WTC11 (cell line): ENCODE measurements around the gene ZDHHC11.
"Not testable (repeated sequence)": the region's sequence is repeated elsewhere in the genome, so short reads cannot be mapped to it uniquely, and the experiment has no call there.

ENCODE experiments used
- AR ChIP-seq: fragments of 250-450 bp; sonication (Bioruptor Pico); IDR thresholded peaks from 2 replicates; pipeline ENCODE4 v1.9.0; 2021; ENCODE audit warnings: mild to moderate bottlenecking
- CTCF ChIP-seq: fragments of 200-600 bp; IDR thresholded peaks from 2 replicates; pipeline ENCODE4 v1.8.0; 2022; ENCODE audit warnings: antibody characterized with exemption
- E2F4 ChIP-seq: sonication (generic); formaldehyde crosslinking; IDR thresholded peaks from 2 replicates; pipeline ENCODE4 v1.8.1; 2022; ENCODE audit warnings: low read depth, mild to moderate bottlenecking, moderate library complexity, missing genetic modification reagents, borderline replicate concordance
- FOXK1 ChIP-seq: sonication (generic); formaldehyde crosslinking; IDR thresholded peaks from 2 replicates; pipeline ENCODE4 v1.8.0; 2022; ENCODE audit warnings: mild to moderate bottlenecking, moderate library complexity, missing genetic modification reagents
- GTF2I ChIP-seq: fragments of 250-450 bp; sonication (Bioruptor Pico); conservative IDR thresholded peaks from 2 replicates; pipeline ENCODE4 v1.4.0; 2021; ENCODE audit warnings: mild to moderate bottlenecking
- HMGXB4 ChIP-seq: sonication (generic); formaldehyde crosslinking; IDR thresholded peaks from 2 replicates; pipeline ENCODE4 v1.8.1; 2023; ENCODE audit warnings: mild to moderate bottlenecking, moderate library complexity, missing genetic modification reagents
- PREB ChIP-seq: sonication (generic); formaldehyde crosslinking; IDR thresholded peaks from 2 replicates; pipeline ENCODE4 v1.8.1; 2022; ENCODE audit warnings: mild to moderate bottlenecking, missing genetic modification reagents, moderate library complexity, borderline replicate concordance
- TCF7 ChIP-seq: sonication (generic); formaldehyde crosslinking; IDR thresholded peaks from 2 replicates; pipeline ENCODE4 v1.8.0; 2022; ENCODE audit warnings: mild to moderate bottlenecking, low read depth, missing genetic modification reagents, moderate library complexity
- ZNF263 ChIP-seq: sonication (generic); formaldehyde crosslinking; IDR thresholded peaks from 2 replicates; pipeline ENCODE4 v1.8.1; 2022; ENCODE audit warnings: low read depth, mild to moderate bottlenecking, moderate library complexity, missing genetic modification reagents
- TF ChIP-seq, protein P1 (sequence below): fragments of 250-450 bp; sonication (Bioruptor Pico); conservative IDR thresholded peaks from 2 replicates; pipeline ENCODE4 v1.9.0; 2021; ENCODE audit warnings: mild to moderate bottlenecking
- TF ChIP-seq, protein P2 (sequence below): sonication (generic); formaldehyde crosslinking; IDR thresholded peaks from 2 replicates; pipeline ENCODE4 v1.8.0; 2023; ENCODE audit warnings: mild to moderate bottlenecking, missing genetic modification reagents
- TF ChIP-seq, protein P3 (sequence below): fragments of 250-450 bp; sonication (Bioruptor Pico); IDR thresholded peaks from 2 replicates; pipeline ENCODE4 v1.8.0; 2021; ENCODE audit warnings: mild to moderate bottlenecking
- TF ChIP-seq, protein P4 (sequence below): sonication (generic); formaldehyde crosslinking; IDR thresholded peaks from 2 replicates; pipeline ENCODE4 v1.8.1; 2023; ENCODE audit warnings: mild to moderate bottlenecking, missing genetic modification reagents
- TF ChIP-seq, protein P5 (sequence below): sonication (generic); formaldehyde crosslinking; IDR thresholded peaks from 2 replicates; pipeline ENCODE4 v1.8.1; 2022; ENCODE audit warnings: missing genetic modification reagents, borderline replicate concordance

- TF ChIP-seq, protein P1, sequence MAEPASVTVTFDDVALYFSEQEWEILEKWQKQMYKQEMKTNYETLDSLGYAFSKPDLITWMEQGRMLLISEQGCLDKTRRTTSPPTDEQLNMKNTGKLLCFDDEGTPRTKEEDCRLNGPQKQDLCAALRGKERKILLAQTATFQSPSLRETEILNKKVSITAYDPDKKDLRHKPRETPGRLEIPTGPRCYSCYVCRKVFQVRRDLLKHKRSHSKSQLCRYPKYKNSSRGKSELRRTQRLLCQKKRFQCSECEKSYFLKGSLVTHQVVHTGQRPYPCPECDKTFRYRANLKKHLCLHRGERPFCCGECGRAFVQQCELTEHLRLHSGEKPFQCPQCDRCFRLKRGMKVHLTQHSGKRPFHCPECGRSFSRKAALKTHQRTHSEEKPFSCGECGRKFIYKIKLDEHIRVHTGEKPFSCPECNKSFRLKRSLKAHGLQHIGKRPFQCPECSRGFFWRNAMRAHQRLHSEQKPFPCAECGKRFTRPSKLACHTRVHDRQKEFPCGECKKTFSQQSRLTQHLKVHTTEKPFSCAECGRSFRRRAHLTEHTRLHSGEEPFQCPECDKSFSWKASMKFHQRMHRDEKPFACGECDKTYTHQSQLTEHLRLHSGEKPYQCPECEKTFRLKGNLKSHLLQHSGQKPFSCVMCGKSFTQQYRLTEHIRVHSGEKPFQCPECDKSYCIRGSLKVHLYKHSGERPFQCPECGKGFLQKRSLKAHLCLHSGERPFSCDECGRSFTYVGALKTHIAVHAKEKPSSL: not testable (repeated sequence)
- TF ChIP-seq E2F4 (CRISPR knock-in tag); AR (CRISPR knock-in tag); CTCF; ZNF263 (CRISPR knock-in tag); HMGXB4 (CRISPR knock-in tag); PREB (CRISPR knock-in tag); FOXK1; GTF2I (CRISPR knock-in tag); TCF7: not testable (repeated sequence)
- TF ChIP-seq, protein P2, sequence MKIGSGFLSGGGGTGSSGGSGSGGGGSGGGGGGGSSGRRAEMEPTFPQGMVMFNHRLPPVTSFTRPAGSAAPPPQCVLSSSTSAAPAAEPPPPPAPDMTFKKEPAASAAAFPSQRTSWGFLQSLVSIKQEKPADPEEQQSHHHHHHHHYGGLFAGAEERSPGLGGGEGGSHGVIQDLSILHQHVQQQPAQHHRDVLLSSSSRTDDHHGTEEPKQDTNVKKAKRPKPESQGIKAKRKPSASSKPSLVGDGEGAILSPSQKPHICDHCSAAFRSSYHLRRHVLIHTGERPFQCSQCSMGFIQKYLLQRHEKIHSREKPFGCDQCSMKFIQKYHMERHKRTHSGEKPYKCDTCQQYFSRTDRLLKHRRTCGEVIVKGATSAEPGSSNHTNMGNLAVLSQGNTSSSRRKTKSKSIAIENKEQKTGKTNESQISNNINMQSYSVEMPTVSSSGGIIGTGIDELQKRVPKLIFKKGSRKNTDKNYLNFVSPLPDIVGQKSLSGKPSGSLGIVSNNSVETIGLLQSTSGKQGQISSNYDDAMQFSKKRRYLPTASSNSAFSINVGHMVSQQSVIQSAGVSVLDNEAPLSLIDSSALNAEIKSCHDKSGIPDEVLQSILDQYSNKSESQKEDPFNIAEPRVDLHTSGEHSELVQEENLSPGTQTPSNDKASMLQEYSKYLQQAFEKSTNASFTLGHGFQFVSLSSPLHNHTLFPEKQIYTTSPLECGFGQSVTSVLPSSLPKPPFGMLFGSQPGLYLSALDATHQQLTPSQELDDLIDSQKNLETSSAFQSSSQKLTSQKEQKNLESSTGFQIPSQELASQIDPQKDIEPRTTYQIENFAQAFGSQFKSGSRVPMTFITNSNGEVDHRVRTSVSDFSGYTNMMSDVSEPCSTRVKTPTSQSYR (CRISPR knock-in tag): not testable (repeated sequence)
- TF ChIP-seq, protein P3, sequence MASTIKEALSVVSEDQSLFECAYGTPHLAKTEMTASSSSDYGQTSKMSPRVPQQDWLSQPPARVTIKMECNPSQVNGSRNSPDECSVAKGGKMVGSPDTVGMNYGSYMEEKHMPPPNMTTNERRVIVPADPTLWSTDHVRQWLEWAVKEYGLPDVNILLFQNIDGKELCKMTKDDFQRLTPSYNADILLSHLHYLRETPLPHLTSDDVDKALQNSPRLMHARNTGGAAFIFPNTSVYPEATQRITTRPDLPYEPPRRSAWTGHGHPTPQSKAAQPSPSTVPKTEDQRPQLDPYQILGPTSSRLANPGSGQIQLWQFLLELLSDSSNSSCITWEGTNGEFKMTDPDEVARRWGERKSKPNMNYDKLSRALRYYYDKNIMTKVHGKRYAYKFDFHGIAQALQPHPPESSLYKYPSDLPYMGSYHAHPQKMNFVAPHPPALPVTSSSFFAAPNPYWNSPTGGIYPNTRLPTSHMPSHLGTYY (CRISPR knock-in tag): not testable (repeated sequence)
- TF ChIP-seq, protein P4, sequence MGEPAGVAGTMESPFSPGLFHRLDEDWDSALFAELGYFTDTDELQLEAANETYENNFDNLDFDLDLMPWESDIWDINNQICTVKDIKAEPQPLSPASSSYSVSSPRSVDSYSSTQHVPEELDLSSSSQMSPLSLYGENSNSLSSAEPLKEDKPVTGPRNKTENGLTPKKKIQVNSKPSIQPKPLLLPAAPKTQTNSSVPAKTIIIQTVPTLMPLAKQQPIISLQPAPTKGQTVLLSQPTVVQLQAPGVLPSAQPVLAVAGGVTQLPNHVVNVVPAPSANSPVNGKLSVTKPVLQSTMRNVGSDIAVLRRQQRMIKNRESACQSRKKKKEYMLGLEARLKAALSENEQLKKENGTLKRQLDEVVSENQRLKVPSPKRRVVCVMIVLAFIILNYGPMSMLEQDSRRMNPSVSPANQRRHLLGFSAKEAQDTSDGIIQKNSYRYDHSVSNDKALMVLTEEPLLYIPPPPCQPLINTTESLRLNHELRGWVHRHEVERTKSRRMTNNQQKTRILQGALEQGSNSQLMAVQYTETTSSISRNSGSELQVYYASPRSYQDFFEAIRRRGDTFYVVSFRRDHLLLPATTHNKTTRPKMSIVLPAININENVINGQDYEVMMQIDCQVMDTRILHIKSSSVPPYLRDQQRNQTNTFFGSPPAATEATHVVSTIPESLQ (CRISPR knock-in tag): not testable (repeated sequence)
- TF ChIP-seq, protein P5, sequence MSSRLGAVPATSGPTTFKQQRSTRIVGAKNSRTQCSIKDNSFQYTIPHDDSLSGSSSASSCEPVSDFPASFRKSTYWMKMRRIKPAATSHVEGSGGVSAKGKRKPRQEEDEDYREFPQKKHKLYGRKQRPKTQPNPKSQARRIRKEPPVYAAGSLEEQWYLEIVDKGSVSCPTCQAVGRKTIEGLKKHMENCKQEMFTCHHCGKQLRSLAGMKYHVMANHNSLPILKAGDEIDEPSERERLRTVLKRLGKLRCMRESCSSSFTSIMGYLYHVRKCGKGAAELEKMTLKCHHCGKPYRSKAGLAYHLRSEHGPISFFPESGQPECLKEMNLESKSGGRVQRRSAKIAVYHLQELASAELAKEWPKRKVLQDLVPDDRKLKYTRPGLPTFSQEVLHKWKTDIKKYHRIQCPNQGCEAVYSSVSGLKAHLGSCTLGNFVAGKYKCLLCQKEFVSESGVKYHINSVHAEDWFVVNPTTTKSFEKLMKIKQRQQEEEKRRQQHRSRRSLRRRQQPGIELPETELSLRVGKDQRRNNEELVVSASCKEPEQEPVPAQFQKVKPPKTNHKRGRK (CRISPR knock-in tag): not testable (repeated sequence)
These were observed 75.8 kb downstream of the ZDHHC11 start for GRCh38 chr5:774854-775505.
